K562 (cell line): ENCODE data around the gene FES. TPM values are rescaled to one million over a fixed set of nuclear protein-coding genes. Genes with fewer than 3 reads are reported as not detected.

Source experiments
- ASH1L ChIP-seq: fragments of 450-650 bp; IDR thresholded peaks from 2 replicates; pipeline ENCODE4 v1.6.1; 2018; ENCODE audit warnings: borderline replicate concordance, mild to moderate bottlenecking, low read depth; ENCODE audit not compliant: partially characterized antibody
- ATF4 ChIP-seq: fragments of 450-650 bp; formaldehyde crosslinking; IDR thresholded peaks from 2 replicates; pipeline ENCODE4 v1.4.0; 2022; ENCODE audit warnings: mild to moderate bottlenecking, moderate library complexity
- CBFA2T2 ChIP-seq: fragments of 450-650 bp; conservative IDR thresholded peaks from 2 replicates; pipeline ENCODE4 v1.6.1; 2017; ENCODE audit warnings: mild to moderate bottlenecking
- CBX1 ChIP-seq: sonication (generic); IDR thresholded peaks from 2 replicates; pipeline ENCODE4 v1.6.1; 2016; ENCODE audit warnings: antibody characterized with exemption, low read depth, mild to moderate bottlenecking
- DMBX1 ChIP-seq: fragments of 250-450 bp; sonication (Bioruptor Pico); IDR thresholded peaks from 2 replicates; pipeline ENCODE4 v1.8.0; 2022; ENCODE audit warnings: inconsistent platforms, mild to moderate bottlenecking, moderate library complexity, borderline replicate concordance
- FOXJ2 ChIP-seq: fragments of 200-800 bp; sonication (Bioruptor generic); IDR thresholded peaks from 2 replicates; pipeline ENCODE4 v1.6.1; 2016; ENCODE audit warnings: missing genetic modification characterization, missing compliant biosample characterization
- GATAD2B ChIP-seq: fragments of 450-650 bp; IDR thresholded peaks from 2 replicates; pipeline ENCODE4 v1.6.1; 2017; ENCODE audit warnings: mild to moderate bottlenecking, borderline replicate concordance
- HDAC6 ChIP-seq: IDR thresholded peaks from 2 replicates; pipeline ENCODE4 v1.6.1; 2012; ENCODE audit warnings: low read depth, mild to moderate bottlenecking, control low read depth, inconsistent platforms, low read length, moderate library complexity
- HOMEZ ChIP-seq: fragments of 250-450 bp; sonication (Bioruptor Pico); IDR thresholded peaks from 2 replicates; pipeline ENCODE4 v1.4.0; 2020; ENCODE audit warnings: mild to moderate bottlenecking, moderate library complexity
- KLF1 ChIP-seq: fragments of 450-650 bp; IDR thresholded peaks from 2 replicates; pipeline ENCODE4 v1.6.1; 2016; ENCODE audit warnings: missing genetic modification characterization, missing compliant biosample characterization
- MED1 ChIP-seq: sonication (generic); formaldehyde crosslinking; IDR thresholded peaks from 2 replicates; pipeline ENCODE4 v1.8.1; 2023; ENCODE audit warnings: missing genetic modification reagents, borderline replicate concordance
- NFRKB ChIP-seq: fragments of 450-650 bp; IDR thresholded peaks from 2 replicates; pipeline ENCODE4 v1.6.1; 2016; ENCODE audit warnings: low read depth
- NR4A1 ChIP-seq, 2 experiments: fragments of 250-450 bp in 1 of 2; fragments of 450-650 bp in 1 of 2; sonication (Bioruptor Pico) in 1 of 2; IDR thresholded peaks; 2 replicates each; pipeline versions ENCODE4 v1.4.0 to v1.6.1; 2016 to 2020; ENCODE audit warnings: mild to moderate bottlenecking in 2 of 2, missing compliant biosample characterization in 1 of 2, missing genetic modification characterization in 1 of 2, moderate library complexity in 1 of 2
- RCOR1 ChIP-seq, 2 experiments: IDR thresholded peaks; 2 replicates each; pipeline ENCODE4 v1.6.1; 2012; ENCODE audit warnings: low read depth in 2 of 2, low read length in 2 of 2, borderline replicate concordance in 1 of 2, improper control_type of control experiment in 1 of 2
- SRF ChIP-seq, 2 experiments: fragments of 250-450, 450-650 bp in 1 of 2; sonication (Bioruptor Pico) in 1 of 2; sonication (generic) in 1 of 2; formaldehyde crosslinking; IDR thresholded peaks; 2 replicates each; pipeline versions ENCODE4 v1.5.0 to v1.5.1; 2020 to 2022; ENCODE audit warnings: mild to moderate bottlenecking in 1 of 2, missing genetic modification reagents in 1 of 2
- STAT6 ChIP-seq: sonication (generic); formaldehyde crosslinking; IDR thresholded peaks from 2 replicates; pipeline ENCODE4 v1.8.1; 2023; ENCODE audit warnings: mild to moderate bottlenecking, missing genetic modification reagents
- TCF7L2 ChIP-seq: fragments of 150-350 bp; IDR thresholded peaks from 2 replicates; pipeline ENCODE4 v1.6.1; 2016; ENCODE audit warnings: low read depth, mild to moderate bottlenecking, low read length, moderate library complexity
- THAP7 ChIP-seq: fragments of 250-450 bp; sonication (Bioruptor Pico); IDR thresholded peaks from 2 replicates; pipeline ENCODE4 v1.5.0; 2021
- ZNF143 ChIP-seq: sonication (generic); formaldehyde crosslinking; IDR thresholded peaks from 2 replicates; pipeline ENCODE4 v1.9.0; 2022; ENCODE audit warnings: mild to moderate bottlenecking, missing genetic modification reagents
- ZNF282 ChIP-seq: sonication (generic); formaldehyde crosslinking; IDR thresholded peaks from 2 replicates; pipeline ENCODE4 v1.8.1; 2023; ENCODE audit warnings: missing genetic modification reagents
- ZNF695 ChIP-seq: fragments of 450-650 bp; formaldehyde crosslinking; IDR thresholded peaks from 2 replicates; pipeline ENCODE4 v1.4.0; 2020; ENCODE audit warnings: mild to moderate bottlenecking, moderate library complexity
- polyA plus RNA-seq, 8 experiments: library from polyadenylated mRNA; depleted of rRNA in 4 of 8; stranded (reverse) in 5 of 8; unstranded in 3 of 8; fragments of >200 nt; fragmentation: Nextera tagmentation in 2 of 8; fragmentation: Illumina TruSeq in 1 of 8; extraction: Ambion mirVana in 2 of 8; extraction: Trizol in 1 of 8; gene quantifications; 2 replicates each; pipeline versions ENCODE4 v1.2.1 to v1.2.3, GENCODE V29; 2011 to 2014; ENCODE audit warnings: inconsistent platforms in 1 of 8, missing spikeins in 1 of 8
- total RNA-seq, 7 experiments: library from RNA; depleted of rRNA in 6 of 7; stranded (reverse); fragments of >200 nt in 6 of 7; fragmentation: Illumina TruSeq in 2 of 7; extraction: Trizol in 2 of 7; gene quantifications; 2 replicates each; pipeline versions ENCODE4 v1.2.1 to v1.2.3, GENCODE V29; 2011 to 2021; ENCODE audit warnings: low replicate concordance in 1 of 7
- TF ChIP-seq, protein P1 (sequence below): fragments of 450-650 bp; formaldehyde crosslinking; IDR thresholded peaks from 2 replicates; pipeline ENCODE4 v1.4.0; 2020; ENCODE audit warnings: mild to moderate bottlenecking, moderate library complexity

FES gene
- total and polyA plus RNA-seq, 9 of the 15 experiments (the other 6 are each of a cell fraction or from before 2014, with no cell fraction given): 0.38 to 2.6 (median 0.82) TPM

DNA sequence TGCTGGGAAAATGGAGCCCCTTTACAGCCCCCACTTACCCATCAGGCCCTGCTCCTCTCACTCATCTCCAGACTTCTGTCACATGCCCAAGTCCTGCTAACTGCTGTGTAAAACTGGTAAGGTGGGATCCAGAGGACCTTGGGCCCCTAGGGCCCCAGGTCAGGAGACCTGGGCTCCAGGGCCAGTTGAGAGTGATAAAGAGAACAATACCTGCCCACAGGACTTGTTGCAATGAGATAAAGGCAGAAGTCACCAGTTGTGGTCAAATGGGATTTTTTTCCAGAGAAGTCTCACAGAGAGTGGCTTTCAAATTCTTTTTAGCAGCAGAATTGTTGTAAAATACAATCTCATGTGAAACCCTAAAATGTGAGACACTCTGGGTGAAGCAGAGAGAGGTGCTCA is 15.2 kb upstream of the FES start (continued):
- TF ChIP-seq HOMEZ (CRISPR knock-in tag) (0 out of 2 replicates have a peak, but pooled peaks have one; percentile 69), ASH1L (no peak), KLF1 (tag) (no peak), DMBX1 (CRISPR knock-in tag) (peak; percentile 58; the same call in 1 of the 2 replicates), TCF7L2 (no peak), ZNF695 (CRISPR knock-in tag) (0 out of 2 replicates have a peak, but pooled peaks have one; percentile 44), ZNF143 (CRISPR knock-in tag) (no peak), NFRKB (no peak), STAT6 (CRISPR knock-in tag) (no peak), CBFA2T2 (peak; percentile 72), GATAD2B (peak; percentile 67; the same call in 1 of the 2 replicates), FOXJ2 (tag) (0 out of 2 replicates have a peak, but pooled peaks have one; percentile 2), SRF (CRISPR knock-in tag; IDR thresholded peaks at IDR 0.05) (0 out of 4 replicates have a peak, but pooled peaks of 1 of the 2 experiments have one; percentile 36), MED1 (CRISPR knock-in tag) (no peak), NR4A1 (CRISPR knock-in tag; IDR thresholded peaks at IDR 0.05) (no peak), NR4A1 (tag; IDR thresholded peaks at IDR 0.05) (peak; percentile 31; the same call in 1 of the 2 replicates), ZNF282 (CRISPR knock-in tag) (no peak), CBX1 (no peak), RCOR1 (IDR thresholded peaks at IDR 0.05; ENCODE audit: borderline replicate concordance in 1 of 2, low read depth in 2 of 2, low read length in 2 of 2) (peak in 1 of 2 experiments; percentile 58; a peak in 3 of 4 replicates), ATF4 (CRISPR knock-in tag) (peak; percentile 32; the same call in 1 of the 2 replicates), THAP7 (CRISPR knock-in tag) (no peak), HDAC6 (no peak)
- TF ChIP-seq, protein P1, sequence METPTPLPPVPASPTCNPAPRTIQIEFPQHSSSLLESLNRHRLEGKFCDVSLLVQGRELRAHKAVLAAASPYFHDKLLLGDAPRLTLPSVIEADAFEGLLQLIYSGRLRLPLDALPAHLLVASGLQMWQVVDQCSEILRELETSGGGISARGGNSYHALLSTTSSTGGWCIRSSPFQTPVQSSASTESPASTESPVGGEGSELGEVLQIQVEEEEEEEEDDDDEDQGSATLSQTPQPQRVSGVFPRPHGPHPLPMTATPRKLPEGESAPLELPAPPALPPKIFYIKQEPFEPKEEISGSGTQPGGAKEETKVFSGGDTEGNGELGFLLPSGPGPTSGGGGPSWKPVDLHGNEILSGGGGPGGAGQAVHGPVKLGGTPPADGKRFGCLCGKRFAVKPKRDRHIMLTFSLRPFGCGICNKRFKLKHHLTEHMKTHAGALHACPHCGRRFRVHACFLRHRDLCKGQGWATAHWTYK (CRISPR knock-in tag): peak; percentile 30
